ENCODE results near the gene ZNF385B. TPM values are rescaled to one million over a fixed set of nuclear protein-coding genes. Genes with fewer than 3 reads are reported as not detected.
"Not testable (repeated sequence)": the region's sequence is repeated elsewhere in the genome, so short reads cannot be mapped to it uniquely, and the experiment has no call there.

Gene ZNF385B
- total RNA-seq, 1 donor from 2014 or later: 0.89 TPM

DNA sequence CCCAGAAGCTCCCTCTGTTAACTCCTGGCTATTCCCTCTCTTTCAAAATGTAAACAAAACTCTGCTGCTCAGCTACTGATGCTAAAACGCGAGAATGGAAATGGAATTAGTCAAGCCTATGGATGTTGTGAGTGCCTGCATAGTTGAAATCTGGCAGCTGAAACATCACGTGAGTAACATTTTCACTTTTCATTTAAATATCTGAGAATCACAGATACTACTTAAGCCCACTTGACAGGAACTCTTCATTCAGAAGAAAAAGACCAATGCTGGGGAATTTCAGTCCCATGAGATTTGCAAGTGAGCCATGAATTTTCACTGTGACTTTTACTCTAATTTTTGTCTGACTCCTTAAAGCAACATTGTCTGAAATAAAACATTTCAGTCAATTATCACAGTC is 381.5 kb downstream of the ZNF385B start:
- DNase-seq: no peak

GRCh38 chr2:179478771-179479170 is 382.6 kb downstream of the ZNF385B start:
- no peak for DNase-seq

GRCh38 chr2:179470992-179471391 is 390.4 kb downstream of the ZNF385B start:
- DNase-seq: no peak

DNA sequence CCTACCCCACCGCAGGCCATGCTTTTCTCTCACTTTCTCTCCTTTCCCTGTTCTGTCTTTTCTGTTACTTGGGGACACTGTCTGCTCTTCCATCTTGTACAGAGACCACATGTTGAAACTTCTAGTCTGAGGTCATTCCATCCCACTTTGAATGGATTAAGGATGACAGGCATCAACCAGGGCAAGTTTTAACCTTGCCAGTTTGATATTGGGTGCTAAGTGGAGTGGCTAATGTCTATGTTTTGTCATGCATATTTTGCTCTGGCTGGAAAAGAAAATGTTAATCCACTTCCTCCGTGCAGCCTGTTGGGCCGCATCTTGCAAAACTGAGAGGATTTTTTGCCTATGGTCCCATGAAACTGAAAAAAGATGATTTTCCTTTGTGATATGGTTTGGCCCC is 391.3 kb downstream of the ZNF385B start:
- DNase-seq: no peak

- no peak for DNase-seq
Measured at GRCh38 chr2:179467960-179468359, 393.5 kb downstream of the ZNF385B start.

DNA sequence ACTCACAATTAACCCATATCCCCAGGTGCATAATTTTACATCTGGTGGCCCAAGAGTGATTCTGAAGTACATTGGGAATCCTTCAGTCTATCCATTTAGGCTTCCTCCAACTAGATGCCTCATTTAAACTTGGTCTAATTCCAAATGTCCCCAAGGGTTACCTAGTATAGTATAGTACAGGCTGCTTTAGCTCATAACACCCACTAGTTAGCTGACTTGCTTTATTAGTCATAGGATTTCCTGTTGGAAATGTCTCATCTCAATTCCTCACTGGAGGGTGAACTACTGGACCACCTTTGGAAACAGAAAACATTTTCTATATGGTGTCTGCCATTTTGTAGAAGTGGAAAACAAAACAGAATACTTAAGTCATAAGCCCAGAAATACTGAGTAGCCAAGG is 394.3 kb downstream of the ZNF385B start:
- DNase-seq: no peak

DNA sequence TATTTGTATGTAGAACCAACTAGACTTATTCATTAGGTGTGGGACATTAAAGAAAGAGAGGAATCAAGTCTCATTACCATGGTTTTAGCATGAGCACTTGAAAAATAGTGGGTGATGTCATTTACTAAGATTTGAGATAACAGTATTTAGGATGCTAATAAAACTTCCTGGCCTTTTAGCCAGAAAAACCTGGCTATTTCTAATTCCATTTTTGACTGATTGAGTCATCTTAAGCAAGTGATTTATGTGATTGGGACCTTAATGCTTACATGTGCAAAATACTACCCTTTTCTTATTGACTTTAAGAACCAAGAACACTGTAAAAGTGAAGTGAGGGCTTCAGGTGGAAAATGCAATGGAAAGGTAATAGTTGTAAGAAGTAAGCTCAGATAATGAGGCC is 400.0 kb downstream of the ZNF385B start:
- DNase-seq: no peak

DNA sequence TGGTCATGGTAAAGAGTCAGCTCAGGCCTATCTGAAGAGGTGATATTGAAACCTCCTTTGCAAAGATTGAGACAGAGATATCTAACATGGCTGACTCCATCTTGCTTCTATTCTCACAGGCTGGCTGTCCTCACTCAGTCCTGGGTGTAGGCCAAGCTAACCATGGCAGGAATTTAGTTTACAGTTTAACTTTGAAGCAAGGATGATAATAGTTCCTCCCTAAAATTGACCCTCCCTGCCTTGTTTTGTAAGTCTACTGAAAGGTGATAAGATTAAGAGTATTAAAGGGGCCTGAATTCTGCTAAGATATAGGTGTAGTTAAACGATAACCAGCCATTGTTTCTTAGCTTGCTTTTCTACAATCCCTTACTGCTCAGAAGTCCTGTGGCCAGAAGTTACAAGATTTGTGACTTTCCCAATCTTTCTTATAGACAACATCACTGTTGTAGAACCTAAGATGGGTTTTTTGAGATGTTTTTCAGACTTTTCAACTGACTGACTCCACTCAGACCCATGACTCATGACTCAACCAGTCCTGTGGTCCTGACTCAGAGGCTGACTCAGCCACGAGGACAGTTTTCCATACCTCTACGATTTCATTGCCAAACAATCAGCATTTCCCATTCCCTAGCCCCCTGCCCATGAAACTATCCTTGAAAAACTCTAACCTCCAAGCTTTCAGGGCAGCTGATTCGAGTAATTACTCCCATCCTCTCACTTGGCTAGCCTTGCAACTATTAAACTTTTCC is 401.1 kb downstream of the ZNF385B start:
- no peak for DNase-seq

GRCh38 chr2:179458113-179458512 is 403.3 kb downstream of the ZNF385B start:
- DNase-seq: not testable (repeated sequence)

- DNase-seq: no peak
Measured at GRCh38 chr2:179455824-179456223, 405.6 kb downstream of the ZNF385B start.

DNA sequence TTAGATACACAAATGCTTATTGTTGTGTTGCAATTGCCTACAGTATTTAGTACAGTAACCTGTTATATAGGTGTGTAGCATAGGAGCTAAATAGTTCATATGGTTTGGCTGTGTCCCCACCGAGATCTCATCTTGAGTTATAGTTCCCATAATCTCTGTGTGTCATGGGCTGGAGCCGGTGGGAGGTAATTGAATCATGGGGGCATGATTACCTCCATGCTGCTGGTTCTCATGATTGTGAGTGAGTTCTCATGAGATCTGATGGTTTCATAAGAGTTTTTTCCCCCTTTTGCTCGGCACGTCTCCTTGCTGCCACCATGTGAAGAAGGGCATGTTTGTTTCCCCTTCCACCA is 406.3 kb downstream of the ZNF385B start:
- no peak for DNase-seq

GRCh38 chr2:179454443-179455171 is 406.8 kb downstream of the ZNF385B start:
- no peak for DNase-seq

- no peak for DNase-seq
Measured at GRCh38 chr2:179449010-179449409, 412.4 kb downstream of the ZNF385B start.

GRCh38 chr2:179447839-179448447 is 413.5 kb downstream of the ZNF385B start:
- no peak for DNase-seq

GRCh38 chr2:179447421-179447820 is 414.0 kb downstream of the ZNF385B start:
- DNase-seq: no peak

DNA sequence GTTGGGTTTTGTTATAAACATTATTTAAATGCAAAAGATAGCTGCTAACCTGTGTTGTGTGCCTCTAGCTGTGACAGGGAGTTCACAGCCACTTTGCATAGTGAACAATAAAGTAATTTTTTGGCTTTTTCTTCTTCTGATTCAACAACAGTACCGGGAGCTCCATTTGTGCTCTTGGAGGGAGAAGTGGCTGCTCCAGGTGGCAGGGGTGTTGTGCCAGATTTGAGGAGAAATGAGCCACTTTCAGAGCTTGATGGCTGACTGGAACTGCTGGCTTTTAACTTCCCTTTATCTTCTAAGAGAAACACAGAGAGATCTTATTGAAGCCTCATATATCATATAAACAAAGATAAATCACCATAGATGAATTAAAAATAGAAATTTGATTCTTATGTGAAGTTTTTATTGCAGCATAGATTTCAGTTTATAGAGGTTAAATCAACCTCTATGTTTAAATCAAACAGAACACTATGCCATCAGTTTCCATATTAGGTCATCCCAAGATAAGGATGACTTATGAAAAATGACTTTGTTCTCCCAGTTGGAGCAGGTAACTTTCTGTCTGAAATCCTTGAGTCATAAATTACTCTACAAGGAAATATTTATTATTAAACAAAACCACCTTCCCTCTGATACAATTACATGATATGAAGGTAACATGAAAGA is 414.8 kb downstream of the ZNF385B start:
- no peak for DNase-seq

GRCh38 chr2:179444056-179444455 is 417.4 kb downstream of the ZNF385B start:
- DNase-seq: no peak

DNA sequence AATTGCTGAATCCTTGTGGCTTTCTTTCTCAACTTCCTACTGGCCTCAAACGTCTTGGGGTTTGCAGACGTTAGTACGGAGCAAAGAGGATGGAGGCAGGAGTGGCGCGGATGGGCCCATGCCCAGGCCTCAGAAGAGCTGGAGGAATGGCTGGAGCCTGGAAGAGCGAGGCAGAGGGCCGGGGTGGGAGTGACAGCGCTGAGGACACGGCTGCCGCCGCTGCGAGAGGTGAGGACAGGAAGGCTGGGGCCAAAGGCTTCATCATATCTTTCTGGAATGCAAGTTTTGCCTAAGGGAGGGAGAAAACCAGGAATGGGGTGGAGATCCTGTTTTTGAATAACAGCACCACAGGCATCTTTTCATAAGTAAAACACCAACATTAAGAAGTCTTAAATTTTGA is 418.2 kb downstream of the ZNF385B start:
- DNase-seq: no peak

DNA sequence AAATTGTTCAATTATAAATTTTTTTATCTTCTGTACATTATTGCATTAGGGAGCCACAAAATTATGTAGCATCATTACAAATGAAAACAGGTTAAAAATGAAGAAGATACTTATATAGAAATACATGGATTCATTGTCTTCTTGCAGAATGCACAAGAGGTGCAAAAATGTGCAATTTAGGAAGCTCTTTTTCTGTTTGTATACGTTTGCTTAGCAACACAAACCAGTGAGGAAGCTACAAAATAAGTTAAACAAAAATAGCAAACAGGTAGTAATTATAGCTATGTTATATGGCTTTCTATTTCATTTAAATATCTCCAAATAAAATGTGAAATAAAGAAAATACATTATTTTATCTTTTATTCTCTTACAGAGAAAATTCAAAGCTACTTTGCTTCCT is 419.2 kb downstream of the ZNF385B start:
- DNase-seq: no peak

GRCh38 chr2:179441551-179441950 is 419.9 kb downstream of the ZNF385B start:
- DNase-seq: no peak

DNA sequence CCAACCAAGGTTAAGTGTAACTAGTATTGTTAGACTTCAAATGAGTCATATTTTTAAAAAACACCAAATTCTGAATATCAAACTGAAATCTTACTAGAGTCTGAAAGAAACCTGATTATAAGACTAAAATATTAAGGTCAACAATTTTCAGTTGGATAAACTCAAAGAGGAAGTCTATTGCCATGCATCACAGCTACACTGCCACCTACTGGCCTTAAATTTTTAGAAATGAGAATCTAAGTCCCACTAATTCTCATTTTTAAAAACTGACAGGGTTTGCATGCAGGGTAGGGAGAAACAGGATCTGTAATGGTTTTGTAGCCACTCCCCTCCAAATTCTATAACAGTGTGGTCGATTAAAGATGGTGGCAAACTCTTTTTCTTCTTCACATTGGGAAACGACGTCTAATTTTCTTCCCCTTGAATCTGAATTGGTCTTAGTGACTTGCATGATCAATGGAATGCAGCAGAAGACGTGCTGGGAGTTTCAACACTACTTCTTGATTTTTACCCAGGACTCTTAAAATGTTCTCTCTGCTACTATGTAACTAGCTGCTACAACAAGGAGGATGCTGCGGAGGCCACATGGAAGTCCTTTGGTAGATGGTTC is 420.7 kb downstream of the ZNF385B start:
- DNase-seq: peak; percentile 3

- DNase-seq: no peak
Measured at GRCh38 chr2:179438654-179439053, 422.8 kb downstream of the ZNF385B start.

DNA sequence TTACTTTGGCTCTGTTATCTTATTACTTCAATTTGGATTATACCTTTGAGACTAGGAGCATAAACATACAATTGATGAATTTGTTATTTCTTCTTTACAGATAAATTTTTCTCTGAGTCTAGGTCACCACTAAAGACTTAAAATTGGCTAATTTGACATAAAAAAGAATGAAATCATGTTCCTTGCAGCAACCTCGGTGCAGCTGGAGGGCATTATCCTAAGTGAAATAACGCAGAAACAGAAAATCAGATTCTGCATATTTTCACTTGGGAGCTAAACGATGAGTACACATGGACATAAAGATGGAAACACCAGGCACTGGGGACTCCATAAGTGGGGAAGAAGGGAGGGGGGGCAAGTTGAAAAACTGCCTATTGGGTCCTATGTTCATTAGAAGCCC is 424.0 kb downstream of the ZNF385B start:
- no peak for DNase-seq
